DND-41 (cell line): Measurements from ENCODE around the gene SAMD4A.

ENCODE experiments used
- EZH2 ChIP-seq: IDR thresholded peaks from 3 replicates; pipeline ENCODE4 v1.6.1; 2012; ENCODE audit warnings: borderline replicate concordance, low read depth, mild to moderate bottlenecking, moderate library complexity, low read length, inconsistent platforms; ENCODE audit not compliant: severe bottlenecking
- TF ChIP-seq, protein P1 (sequence below): IDR thresholded peaks from 2 replicates; pipeline ENCODE4 v1.5.1; 2012; ENCODE audit warnings: borderline replicate concordance, low read length, moderate library complexity, mild to moderate bottlenecking; ENCODE audit not compliant: poor library complexity, severe bottlenecking; ENCODE audit errors: extremely low read depth

GRCh38 chr14:54704768-54705167 is 137.8 kb downstream of the SAMD4A start:
- TF ChIP-seq, protein P1, sequence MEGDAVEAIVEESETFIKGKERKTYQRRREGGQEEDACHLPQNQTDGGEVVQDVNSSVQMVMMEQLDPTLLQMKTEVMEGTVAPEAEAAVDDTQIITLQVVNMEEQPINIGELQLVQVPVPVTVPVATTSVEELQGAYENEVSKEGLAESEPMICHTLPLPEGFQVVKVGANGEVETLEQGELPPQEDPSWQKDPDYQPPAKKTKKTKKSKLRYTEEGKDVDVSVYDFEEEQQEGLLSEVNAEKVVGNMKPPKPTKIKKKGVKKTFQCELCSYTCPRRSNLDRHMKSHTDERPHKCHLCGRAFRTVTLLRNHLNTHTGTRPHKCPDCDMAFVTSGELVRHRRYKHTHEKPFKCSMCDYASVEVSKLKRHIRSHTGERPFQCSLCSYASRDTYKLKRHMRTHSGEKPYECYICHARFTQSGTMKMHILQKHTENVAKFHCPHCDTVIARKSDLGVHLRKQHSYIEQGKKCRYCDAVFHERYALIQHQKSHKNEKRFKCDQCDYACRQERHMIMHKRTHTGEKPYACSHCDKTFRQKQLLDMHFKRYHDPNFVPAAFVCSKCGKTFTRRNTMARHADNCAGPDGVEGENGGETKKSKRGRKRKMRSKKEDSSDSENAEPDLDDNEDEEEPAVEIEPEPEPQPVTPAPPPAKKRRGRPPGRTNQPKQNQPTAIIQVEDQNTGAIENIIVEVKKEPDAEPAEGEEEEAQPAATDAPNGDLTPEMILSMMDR, result no peak
- TF ChIP-seq EZH2, result no peak
